GM21786 (cell line): Measurements from ENCODE around the gene ADAMTS17.

ENCODE experiments used
- ATAC-seq: cut with Tn5 transposase; IDR thresholded peaks from one replicate; pipeline ENCODE4 v1.9.1; 2021; ENCODE audit not compliant: unreplicated experiment

Gene ADAMTS17

GRCh38 chr15:99962006-99962561 is 379.7 kb downstream of the ADAMTS17 start:
- no peak for ATAC-seq

GRCh38 chr15:99961011-99961441 is 380.7 kb downstream of the ADAMTS17 start:
- no peak for ATAC-seq

GRCh38 chr15:99959326-99959725 is 382.4 kb downstream of the ADAMTS17 start:
- no peak for ATAC-seq

- ATAC-seq = no peak
These were observed 383.2 kb downstream of the ADAMTS17 start for GRCh38 chr15:99958426-99959097.

- ATAC-seq = no peak
These were observed 384.1 kb downstream of the ADAMTS17 start for GRCh38 chr15:99957642-99958013.

GRCh38 chr15:99956820-99957641 is 384.7 kb downstream of the ADAMTS17 start:
- ATAC-seq = no peak

- no peak for ATAC-seq
These were observed 385.6 kb downstream of the ADAMTS17 start for GRCh38 chr15:99956022-99956775.

- ATAC-seq = no peak
These were observed 386.2 kb downstream of the ADAMTS17 start for GRCh38 chr15:99955532-99955931.

- ATAC-seq = no peak
These were observed 386.6 kb downstream of the ADAMTS17 start for GRCh38 chr15:99955181-99955525.

GRCh38 chr15:99954361-99955180 is 387.2 kb downstream of the ADAMTS17 start:
- no peak for ATAC-seq

GRCh38 chr15:99953886-99954285 is 387.9 kb downstream of the ADAMTS17 start:
- no peak for ATAC-seq

- no peak for ATAC-seq
These were observed 390.3 kb downstream of the ADAMTS17 start for GRCh38 chr15:99951511-99951910.

- ATAC-seq = no peak
These were observed 397.6 kb downstream of the ADAMTS17 start for GRCh38 chr15:99944131-99944530.

- ATAC-seq = no peak
These were observed 398.3 kb downstream of the ADAMTS17 start for GRCh38 chr15:99943466-99943865.

GRCh38 chr15:99932676-99933402 is 408.9 kb downstream of the ADAMTS17 start:
- ATAC-seq = no peak

GRCh38 chr15:99931703-99932603 is 409.8 kb downstream of the ADAMTS17 start:
- ATAC-seq = no peak

- ATAC-seq = no peak
These were observed 411.1 kb downstream of the ADAMTS17 start for GRCh38 chr15:99930696-99931095.

- no peak for ATAC-seq
These were observed 412.5 kb downstream of the ADAMTS17 start for GRCh38 chr15:99929266-99929665.

- peak; percentile 91 for ATAC-seq
These were observed 413.3 kb downstream of the ADAMTS17 start for GRCh38 chr15:99928429-99928981.
